Muscle layer of colon (tissue), 2 donors: Measurements from ENCODE around the gene WNK2.

Source experiments
- H3K27ac ChIP-seq: one replicate; pipeline ENCODE4 v1.7.0; 2013; ENCODE audit warnings: low read depth, mild to moderate bottlenecking, low read length, moderate library complexity
- H3K27me3 ChIP-seq, 2 donors: one replicate each; pipeline ENCODE4 v1.7.0; 2013; ENCODE audit warnings: low read length in 2 of 2, mild to moderate bottlenecking in 2 of 2; ENCODE audit not compliant: insufficient read depth in 2 of 2, control insufficient read depth in 1 of 2
- H3K36me3 ChIP-seq: one replicate; pipeline ENCODE4 v1.7.0; 2013; ENCODE audit warnings: mild to moderate bottlenecking, low read length; ENCODE audit not compliant: insufficient read depth
- H3K4me1 ChIP-seq: one replicate; pipeline ENCODE4 v1.7.0; 2013; ENCODE audit warnings: mild to moderate bottlenecking, low read length; ENCODE audit not compliant: insufficient read depth
- H3K4me3 ChIP-seq, 2 donors: one replicate each; pipeline ENCODE4 v1.7.0; 2013; ENCODE audit warnings: low read length in 2 of 2, low read depth in 1 of 2, mild to moderate bottlenecking in 1 of 2, moderate library complexity in 1 of 2
- H3K9ac ChIP-seq: one replicate; pipeline ENCODE4 v1.7.0; 2013; ENCODE audit warnings: low read length
- H3K9me3 ChIP-seq: one replicate; pipeline ENCODE4 v1.7.0; 2013; ENCODE audit warnings: mild to moderate bottlenecking, low read length
- donor health status: abdominal sarcoma.
- donor health status: Adenocarcinoma of cecum.

Gene WNK2

DNA sequence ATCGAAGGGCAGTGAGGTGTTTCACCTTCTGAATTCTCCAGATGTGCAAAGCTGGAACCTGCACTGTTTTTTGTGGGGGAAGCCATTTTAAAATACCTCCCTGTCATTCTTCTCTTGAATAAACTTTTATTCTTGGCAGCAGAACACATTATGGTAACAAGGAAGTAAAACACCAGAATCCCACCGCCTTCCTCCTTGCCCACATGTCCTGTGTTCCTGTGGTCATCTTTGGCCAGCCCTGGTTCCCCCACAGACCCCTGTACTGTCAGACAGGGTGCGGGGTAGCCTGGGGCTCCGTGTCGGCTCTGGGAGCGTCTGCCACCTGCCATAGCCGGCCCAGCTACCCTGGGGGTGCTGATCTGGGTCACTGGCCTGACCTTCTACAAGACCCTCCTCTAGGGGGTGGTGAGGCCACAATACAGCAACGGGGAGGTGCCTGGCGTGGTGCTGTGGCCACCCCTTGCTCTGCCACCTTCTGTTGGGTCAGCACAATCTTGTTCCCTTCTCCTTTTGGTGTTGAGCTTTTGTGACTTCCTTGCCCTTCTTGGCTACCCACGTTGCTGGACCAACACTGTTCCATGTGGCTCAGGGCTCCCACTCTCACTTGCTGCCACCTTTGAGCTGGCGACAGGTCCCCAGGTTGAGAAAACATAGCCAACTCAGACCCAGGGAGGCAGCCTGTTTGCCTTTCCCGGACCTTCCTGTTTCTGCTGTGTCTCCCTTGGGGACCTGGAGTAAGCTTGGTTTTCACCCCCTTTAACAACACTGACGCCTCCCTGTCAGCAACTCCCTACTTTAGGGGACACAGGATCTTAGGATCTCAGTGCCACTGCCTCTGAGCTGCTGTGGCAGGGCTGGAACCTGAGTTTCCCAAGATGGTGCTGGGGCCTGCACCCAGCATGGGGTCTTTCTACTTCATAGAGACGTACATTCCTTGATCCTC lies 4.8 kb downstream of the WNK2 start:
- H3K9me3 ChIP-seq, result no peaks in the 10 kb centered on the region
- no peak overlapping the region for H3K4me3 ChIP-seq
- peaks cover 57% of the 10 kb centered on the region for H3K4me1 ChIP-seq
- no peaks in the 10 kb centered on the region for H3K27me3 ChIP-seq
- H3K27ac ChIP-seq, result peak overlapping the region; percentile 46
- no peak overlapping the region for H3K9ac ChIP-seq
- H3K36me3 ChIP-seq, result no peaks in the 10 kb centered on the region

DNA sequence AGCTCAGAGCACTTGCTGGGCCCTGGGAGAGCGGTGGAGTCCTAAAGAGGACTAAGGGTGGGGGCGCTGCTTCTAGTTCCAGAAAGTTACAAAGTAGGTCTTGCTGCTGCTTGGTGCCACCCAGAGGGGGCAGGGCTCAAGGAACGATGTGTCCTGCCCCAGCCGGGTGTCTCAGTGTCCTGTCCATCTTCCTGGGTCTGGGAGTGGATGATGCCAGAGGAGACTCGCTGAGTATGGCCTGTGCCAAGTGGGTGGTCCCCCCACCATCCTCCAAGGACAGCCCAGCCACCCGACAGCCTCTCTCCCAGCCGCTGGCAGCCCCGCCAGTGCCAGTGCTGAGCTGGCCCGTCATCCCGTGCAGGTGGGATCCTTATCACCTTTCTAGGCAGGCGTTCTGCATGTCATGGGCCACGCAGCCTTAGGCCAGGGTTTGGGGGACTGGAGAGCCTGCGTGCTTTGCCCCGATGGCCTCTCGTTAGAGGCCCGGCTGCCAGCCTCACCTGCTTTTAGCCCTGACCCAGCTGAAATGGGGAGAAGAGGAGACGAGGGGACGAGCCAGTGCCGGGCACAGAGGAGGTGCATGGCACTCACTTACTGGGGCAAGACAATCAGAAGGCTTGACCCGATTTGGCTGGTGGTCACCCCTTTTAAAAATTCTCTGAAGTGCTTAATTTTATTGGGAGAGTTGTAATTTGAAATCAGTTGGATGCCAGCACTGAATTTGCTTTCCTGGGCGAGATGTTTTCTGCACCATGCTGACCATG lies 5.6 kb downstream of the WNK2 start:
- Histone ChIP-seq H3K4me3 (no peak overlapping the region), H3K27ac (peak overlapping the region; percentile 14), H3K9me3 (no peaks in the 10 kb centered on the region), H3K4me1 (peaks cover 65% of the 10 kb centered on the region), H3K9ac (no peak overlapping the region), H3K27me3 (no peaks in the 10 kb centered on the region), H3K36me3 (no peaks in the 10 kb centered on the region)

DNA sequence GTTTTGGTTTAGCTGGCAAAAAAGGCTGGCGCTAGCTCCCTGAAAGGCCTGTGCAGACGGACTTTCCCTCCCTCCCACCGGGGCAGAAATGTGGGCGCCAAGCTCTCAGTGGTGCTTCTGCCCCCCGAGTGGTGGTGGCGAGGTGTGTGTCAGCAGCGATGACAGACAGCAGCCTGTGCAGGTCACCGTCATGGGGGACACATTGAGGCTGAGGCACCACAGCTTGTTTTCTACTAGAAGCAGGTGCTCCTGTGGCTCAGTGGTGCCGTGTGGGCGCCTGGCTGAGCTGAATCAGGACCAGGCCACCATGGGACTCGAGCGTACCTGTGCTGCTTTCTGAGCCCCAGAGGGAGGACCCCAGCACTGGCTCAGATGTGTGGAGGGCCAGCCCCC lies 6.2 kb downstream of the WNK2 start:
- Histone ChIP-seq H3K9ac (no peak overlapping the region), H3K9me3 (no peaks in the 10 kb centered on the region), H3K4me1 (peaks cover 71% of the 10 kb centered on the region), H3K27ac (peak overlapping the region; percentile 14), H3K36me3 (no peaks in the 10 kb centered on the region), H3K4me3 (no peak overlapping the region), H3K27me3 (no peaks in the 10 kb centered on the region)

DNA sequence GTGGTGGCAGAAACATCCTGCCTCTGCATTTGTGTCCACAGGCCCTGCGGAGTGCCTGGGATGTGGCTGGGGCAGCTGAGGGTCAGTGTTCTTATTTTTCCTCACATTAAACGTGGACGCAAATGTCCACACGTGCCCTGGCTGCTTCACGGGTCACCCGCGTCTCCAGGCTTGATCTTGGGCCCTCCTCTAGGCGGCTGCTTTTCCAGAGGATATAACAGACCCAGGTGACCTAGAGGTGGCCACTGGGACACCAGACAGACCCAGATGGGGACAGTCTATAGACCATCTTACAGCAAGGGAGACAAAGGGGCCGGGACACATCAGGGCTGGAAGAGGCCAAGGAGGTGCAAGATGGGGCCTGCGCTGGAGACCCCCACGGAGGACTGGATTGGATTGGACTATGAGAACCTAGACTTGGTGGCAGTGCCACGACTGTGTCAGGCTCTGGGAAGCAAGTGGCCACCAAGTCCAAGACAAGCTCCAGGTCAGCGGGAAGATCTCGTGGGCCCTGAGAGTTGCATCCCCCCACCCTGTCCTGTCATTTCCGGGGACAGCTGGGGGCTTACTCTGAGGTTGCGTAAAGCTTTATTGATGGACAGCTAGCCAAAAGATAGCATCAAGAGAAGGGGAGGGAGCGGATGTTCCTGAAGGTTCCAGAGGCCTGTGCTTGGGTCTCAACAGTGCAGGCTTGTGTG lies 6.9 kb downstream of the WNK2 start:
- Histone ChIP-seq H3K9me3 (no peaks in the 10 kb centered on the region), H3K4me1 (peaks cover 69% of the 10 kb centered on the region), H3K9ac (no peak overlapping the region), H3K36me3 (no peaks in the 10 kb centered on the region), H3K27me3 (no peaks in the 10 kb centered on the region), H3K27ac (no peak overlapping the region), H3K4me3 (no peak overlapping the region)

DNA sequence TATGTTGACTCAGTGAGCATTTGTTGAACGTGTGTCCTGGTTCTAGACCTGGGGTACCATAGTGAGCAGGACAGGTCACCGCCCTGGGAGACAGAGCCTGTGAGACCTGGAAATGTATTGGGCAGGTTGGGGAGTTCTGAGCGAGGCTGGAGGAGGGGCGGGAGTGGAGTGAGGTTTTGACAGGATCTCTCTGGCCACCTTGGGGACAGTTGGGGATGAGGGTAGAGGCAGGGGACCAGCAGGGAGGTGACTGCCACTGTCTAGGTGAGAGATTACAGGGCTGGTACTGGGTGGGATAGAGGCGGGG lies 7.4 kb downstream of the WNK2 start:
- H3K4me3 ChIP-seq, result no peak overlapping the region
- no peak overlapping the region for H3K27ac ChIP-seq
- no peaks in the 10 kb centered on the region for H3K36me3 ChIP-seq
- H3K4me1 ChIP-seq, result peaks cover 68% of the 10 kb centered on the region
- no peak overlapping the region for H3K9ac ChIP-seq
- no peaks in the 10 kb centered on the region for H3K9me3 ChIP-seq
- no peaks in the 10 kb centered on the region for H3K27me3 ChIP-seq

DNA sequence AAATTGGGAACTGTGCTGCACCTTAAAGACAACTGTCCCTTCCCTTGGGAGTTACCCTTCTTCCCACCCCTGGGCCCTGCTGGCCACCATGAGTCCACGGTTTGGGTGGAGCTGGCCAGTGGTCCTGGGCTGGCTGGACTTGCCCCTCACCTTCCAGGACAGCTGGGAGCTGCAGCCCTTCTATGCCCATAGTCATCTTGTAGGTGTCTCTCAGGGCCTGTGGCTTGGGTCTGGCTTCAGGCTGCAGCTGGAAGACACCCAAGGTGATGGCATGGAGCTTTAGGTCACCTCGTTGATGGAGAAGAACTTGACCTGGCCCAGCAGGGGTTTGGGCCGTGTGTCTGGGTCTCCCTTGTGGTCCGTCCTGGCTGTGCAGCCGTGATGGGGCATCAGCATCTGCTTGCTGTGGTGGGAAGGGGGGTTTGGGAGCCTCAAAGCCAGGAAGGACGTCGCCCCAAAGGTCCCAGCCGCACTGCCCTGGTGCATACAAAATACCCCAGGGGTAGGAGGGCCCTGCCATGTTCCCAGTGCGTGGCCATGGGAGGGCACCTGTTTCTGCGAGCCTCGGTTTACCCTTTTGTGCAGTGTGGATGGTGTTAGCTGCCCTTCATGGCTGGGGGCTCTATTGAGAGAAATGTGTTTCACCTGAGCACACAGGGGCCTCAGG lies 8.9 kb downstream of the WNK2 start:
- no peaks in the 10 kb centered on the region for H3K9me3 ChIP-seq
- H3K9ac ChIP-seq, result no peak overlapping the region
- H3K4me1 ChIP-seq, result peaks cover 67% of the 10 kb centered on the region
- no peak overlapping the region for H3K4me3 ChIP-seq
- no peaks in the 10 kb centered on the region for H3K27me3 ChIP-seq
- peak overlapping the region; percentile 14 for H3K27ac ChIP-seq
- H3K36me3 ChIP-seq, result no peaks in the 10 kb centered on the region

DNA sequence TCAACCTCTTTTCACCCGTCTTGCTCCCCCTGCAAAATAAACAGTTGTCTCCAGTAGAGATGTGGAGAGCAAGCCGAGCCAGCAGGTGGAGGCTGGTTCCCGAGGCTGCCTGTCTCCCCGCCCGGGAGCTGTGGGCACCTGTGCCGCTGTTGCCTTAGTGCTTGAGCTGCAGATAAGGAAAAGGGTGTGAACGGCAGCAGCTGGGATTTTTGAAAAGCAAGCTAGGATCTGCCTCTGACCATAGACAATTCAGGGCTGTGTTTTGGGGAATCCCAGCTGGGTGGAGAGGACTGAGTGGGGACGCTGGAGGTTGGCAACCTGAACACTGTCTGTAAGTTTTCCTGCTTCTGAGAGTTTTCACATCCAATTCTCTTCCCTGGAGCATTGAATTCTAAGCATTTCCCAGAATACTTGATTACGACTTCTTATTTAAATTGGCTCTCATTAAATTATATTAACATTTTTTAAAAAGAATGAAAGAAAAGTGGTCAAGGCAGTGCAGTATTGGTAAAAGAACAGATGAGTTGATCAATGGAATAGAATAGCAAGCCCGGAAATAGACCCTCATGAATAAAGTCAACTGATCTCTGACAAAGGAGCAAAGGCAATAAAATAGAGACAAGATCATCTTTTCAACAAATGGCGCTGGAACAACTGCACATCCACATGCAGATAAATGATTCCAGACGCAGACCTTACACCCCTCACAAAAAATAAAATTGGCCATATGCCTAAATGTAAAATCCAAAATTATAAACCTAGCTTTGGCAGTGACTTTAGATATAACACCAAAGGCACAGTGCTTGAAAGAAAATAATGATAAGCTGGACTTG lies 9.7 kb downstream of the WNK2 start:
- Histone ChIP-seq H3K27ac (peak overlapping the region; percentile 14), H3K27me3 (no peaks in the 10 kb centered on the region), H3K4me3 (no peak overlapping the region), H3K36me3 (no peaks in the 10 kb centered on the region), H3K4me1 (peaks cover 66% of the 10 kb centered on the region), H3K9me3 (no peaks in the 10 kb centered on the region), H3K9ac (no peak overlapping the region)

DNA sequence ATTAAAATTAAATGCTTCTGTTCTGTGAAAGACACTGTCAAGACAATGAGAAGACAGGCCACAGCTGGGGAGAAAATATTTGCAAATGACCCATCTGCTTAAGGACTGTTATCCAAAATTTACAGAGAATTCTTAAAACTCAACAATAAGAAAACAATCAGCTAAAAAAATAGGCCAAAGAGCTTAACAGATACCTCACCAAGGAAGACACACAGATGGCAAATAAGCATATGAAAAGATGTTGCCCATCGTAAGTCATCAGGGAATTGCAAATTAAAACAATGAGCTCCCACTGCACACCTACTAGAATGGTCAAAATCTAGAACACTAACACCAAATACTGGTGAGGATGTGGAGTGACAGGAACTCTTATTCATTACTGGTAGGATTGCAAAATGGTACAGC lies 10.3 kb downstream of the WNK2 start:
- Histone ChIP-seq H3K27me3 (no peaks in the 10 kb centered on the region), H3K4me1 (peaks cover 60% of the 10 kb centered on the region), H3K4me3 (no peak overlapping the region), H3K9me3 (no peaks in the 10 kb centered on the region), H3K9ac (no peak overlapping the region), H3K36me3 (no peaks in the 10 kb centered on the region), H3K27ac (peak overlapping the region; percentile 40)

DNA sequence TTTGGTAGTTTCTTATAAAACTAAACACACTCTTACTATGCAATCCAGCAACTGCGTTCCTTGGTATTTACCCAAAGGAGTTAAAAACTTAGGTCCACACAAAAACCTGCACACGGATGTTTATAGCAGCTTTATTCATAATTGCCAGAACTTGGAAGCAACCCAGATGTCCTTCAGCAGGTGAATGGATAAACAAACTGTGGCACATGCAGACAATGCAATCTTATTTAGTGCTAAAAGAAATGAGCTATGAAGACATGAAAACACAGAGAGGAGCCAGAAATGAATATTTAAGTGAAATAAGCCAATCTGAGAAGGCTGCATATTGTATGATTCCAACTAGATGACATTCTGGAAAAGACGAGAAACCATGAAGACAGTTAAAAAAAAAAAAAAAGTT lies 10.7 kb downstream of the WNK2 start:
- Histone ChIP-seq H3K4me3 (no peak overlapping the region), H3K9ac (no peak overlapping the region), H3K27ac (peak overlapping the region; percentile 40), H3K27me3 (no peaks in the 10 kb centered on the region), H3K4me1 (peaks cover 56% of the 10 kb centered on the region), H3K36me3 (no peaks in the 10 kb centered on the region), H3K9me3 (no peaks in the 10 kb centered on the region)

DNA sequence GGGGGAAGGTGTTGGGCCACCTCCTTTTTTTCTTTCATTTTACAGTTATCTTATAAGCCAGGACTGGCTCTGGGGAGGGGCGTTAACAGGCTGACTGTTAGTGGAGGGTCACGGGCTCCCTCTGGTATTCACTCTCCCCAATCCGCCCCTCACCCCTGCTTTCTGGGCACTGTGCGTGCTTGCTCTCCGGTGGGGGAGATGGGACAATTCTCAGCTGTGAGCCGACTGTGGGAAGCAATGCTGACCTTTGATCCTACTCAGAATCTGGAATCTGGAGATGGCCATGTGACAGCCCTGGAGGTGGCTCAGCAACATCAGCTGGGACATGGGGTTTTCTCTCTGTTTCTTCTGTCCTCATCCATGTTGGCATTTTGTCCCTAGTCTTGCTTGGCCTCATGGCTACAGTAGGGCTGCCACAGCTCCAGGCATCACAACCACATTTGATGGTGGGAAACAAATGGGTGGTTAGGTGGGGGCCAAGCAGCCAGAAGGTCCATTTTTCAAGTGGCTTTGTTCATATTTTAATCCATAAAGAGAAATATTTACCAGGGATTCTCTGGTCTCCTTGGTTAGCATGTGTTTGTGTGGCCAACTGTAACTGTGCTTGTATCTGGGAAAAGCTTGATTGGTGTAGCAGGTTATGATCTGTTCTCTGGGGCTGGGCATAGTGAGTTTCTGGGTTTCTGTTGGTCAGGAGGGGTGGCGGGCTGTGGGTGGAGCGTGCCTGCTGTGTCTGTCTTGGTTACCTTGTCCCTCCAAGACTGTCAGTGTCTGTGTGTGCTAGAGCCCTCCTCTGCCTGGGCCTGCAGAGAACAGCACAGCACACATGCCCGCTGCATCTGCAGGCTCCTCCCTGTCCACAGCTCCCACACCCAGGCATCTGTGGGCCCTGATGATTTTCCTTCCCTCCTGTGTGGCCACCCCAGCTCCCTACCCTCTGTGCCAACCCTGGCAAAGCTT lies 12.4 kb downstream of the WNK2 start:
- no peak overlapping the region for H3K4me3 ChIP-seq
- H3K27ac ChIP-seq, result peak overlapping the region; percentile 6
- H3K27me3 ChIP-seq, result no peaks in the 10 kb centered on the region
- no peaks in the 10 kb centered on the region for H3K9me3 ChIP-seq
- peaks cover 66% of the 10 kb centered on the region for H3K4me1 ChIP-seq
- no peak overlapping the region for H3K9ac ChIP-seq
- no peaks in the 10 kb centered on the region for H3K36me3 ChIP-seq
